Measurements from ENCODE around the gene SCPEP1.

DNA sequence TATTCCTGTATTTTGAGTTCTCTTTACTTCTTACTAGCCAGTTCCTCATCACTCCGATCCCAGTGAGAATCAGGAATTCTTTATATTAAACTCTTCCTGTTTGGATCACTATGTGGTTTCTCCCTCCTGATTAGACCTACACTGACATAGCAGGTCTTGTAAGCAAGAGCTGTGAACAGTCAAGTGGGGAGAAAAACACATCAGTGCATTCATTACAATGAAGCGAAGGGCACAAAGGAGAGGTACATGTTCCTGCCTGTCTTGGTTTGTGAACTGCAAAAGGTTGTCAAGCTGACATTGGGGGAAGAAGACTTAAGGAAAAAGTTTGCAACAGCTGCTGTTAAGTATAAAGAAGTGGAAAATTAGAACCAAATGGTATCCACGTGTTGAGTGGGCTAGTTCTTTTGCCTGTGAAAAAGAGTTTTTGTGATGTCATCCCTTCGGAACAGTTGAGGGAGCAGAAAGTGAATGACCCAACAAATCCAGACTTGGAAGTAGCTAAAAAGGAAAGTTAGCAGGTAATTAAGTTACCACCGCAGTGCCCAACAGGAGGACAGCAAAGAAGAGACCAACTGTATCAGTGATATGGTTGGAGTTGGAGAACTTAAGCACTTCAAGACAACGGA lies 41.1 kb upstream of the SCPEP1 start:
- TF ChIP-seq SUZ12 (IDR thresholded peaks at IDR 0.05; ENCODE audit: extremely low read depth, insufficient read depth, insufficient read length) (no peak), YY1 (IDR thresholded peaks at IDR 0.05; ENCODE audit: insufficient read depth, insufficient read length) (no peak), ZNF274 (IDR thresholded peaks at IDR 0.05; ENCODE audit: low read depth, low read length) (no peak)

Data from NT2/D1 (cell line).